Small intestine (tissue), 7 donors: ENCODE data around the gene NDST4. TPM values are rescaled to one million over a fixed set of nuclear protein-coding genes. Genes with fewer than 3 reads are reported as not detected.

Experiments
- DNase-seq, 2 donors: peaks; one replicate each; pipeline versions ENCODE4 v3.0.0 to v3.0.0-alpha.2; 2013
- FAIRE-seq: peaks from 2 replicates; lab custom pipeline; 2012; peaks lifted over from hg19 to GRCh38; lab: Jason Lieb, UNC
- H3K27ac ChIP-seq, 3 donors: one replicate each; pipeline ENCODE4 v1.5.1; 2013; ENCODE audit warnings: low read length in 2 of 3, mild to moderate bottlenecking in 2 of 3, control low read depth in 1 of 3, inconsistent platforms in 1 of 3, low read depth in 1 of 3, moderate library complexity in 1 of 3
- H3K27me3 ChIP-seq, 3 donors: one replicate each; pipeline ENCODE4 v1.6.1; 2013; ENCODE audit warnings: low read length in 3 of 3, inconsistent platforms in 1 of 3; ENCODE audit not compliant: control insufficient read depth in 3 of 3, insufficient read depth in 3 of 3
- H3K36me3 ChIP-seq, 3 donors: one replicate each; pipeline ENCODE4 v1.6.1; 2013; ENCODE audit warnings: low read length in 3 of 3, inconsistent platforms in 1 of 3, low read depth in 1 of 3, mild to moderate bottlenecking in 1 of 3, moderate library complexity in 1 of 3; ENCODE audit not compliant: control insufficient read depth in 3 of 3, insufficient read depth in 2 of 3
- H3K4me1 ChIP-seq, 3 donors: one replicate each; pipeline ENCODE4 v1.6.1; 2013; ENCODE audit warnings: low read length in 2 of 3, inconsistent platforms in 1 of 3, low read depth in 1 of 3, mild to moderate bottlenecking in 1 of 3, moderate library complexity in 1 of 3; ENCODE audit not compliant: control insufficient read depth in 3 of 3, insufficient read depth in 2 of 3
- H3K4me3 ChIP-seq, 3 donors: one replicate each; pipeline ENCODE4 v1.5.1; 2013; ENCODE audit warnings: low read length in 3 of 3, control low read depth in 1 of 3, inconsistent platforms in 1 of 3, low read depth in 1 of 3, mild to moderate bottlenecking in 1 of 3, moderate library complexity in 1 of 3
- H3K9me3 ChIP-seq, 2 donors: one replicate each; pipeline ENCODE4 v1.6.1; 2013; ENCODE audit warnings: low read depth in 1 of 2, low read length in 1 of 2; ENCODE audit not compliant: control insufficient read depth in 2 of 2, insufficient read depth in 1 of 2
- WGBS, 3 donors: extraction: QIAGEN DNeasy Blood & Tissue Kit; methylation state at CpG; one replicate each; pipeline ENCODE4 v1.1.7; 2013; 5-methylcytosine and 5-hydroxymethylcytosine counted together
- polyA plus RNA-seq, 4 donors: library from polyadenylated mRNA; stranded (reverse) in 3 of 4; unstranded in 1 of 4; fragments of 200-250 nt in 3 of 4; fragments of 120-200 nt in 1 of 4; gene quantifications; one replicate each; pipeline versions ENCODE4 v1.2.1 to v1.2.3, GENCODE V29; 2013
- donor health status: healthy with polysubstance abuse.
- donor health status: control.
- donor health status: control.
- donor health status: Bipolar disorder and iron deficiency.
- donor health status: healthy.

NDST4 gene
- polyA plus RNA-seq, 4 donors = 0.46 TPM; not detected in 3

- Histone ChIP-seq H3K4me3 (no peak overlapping the region), H3K4me1 (no peaks in the 10 kb centered on the region), H3K9me3 (no peaks in the 10 kb centered on the region), H3K36me3 (no peaks in the 10 kb centered on the region), H3K27ac (no peak overlapping the region), H3K27me3 (no peaks in the 10 kb centered on the region)
- 51 to 73% (median 73%) methylated on average over 2 of the region's 2 CpGs for WGBS, 3 donors
- FAIRE-seq (no peak), DNase-seq (no peak)
Measured at GRCh38 chr4:115128037-115128436, 14.6 kb upstream of the NDST4 start.

DNA sequence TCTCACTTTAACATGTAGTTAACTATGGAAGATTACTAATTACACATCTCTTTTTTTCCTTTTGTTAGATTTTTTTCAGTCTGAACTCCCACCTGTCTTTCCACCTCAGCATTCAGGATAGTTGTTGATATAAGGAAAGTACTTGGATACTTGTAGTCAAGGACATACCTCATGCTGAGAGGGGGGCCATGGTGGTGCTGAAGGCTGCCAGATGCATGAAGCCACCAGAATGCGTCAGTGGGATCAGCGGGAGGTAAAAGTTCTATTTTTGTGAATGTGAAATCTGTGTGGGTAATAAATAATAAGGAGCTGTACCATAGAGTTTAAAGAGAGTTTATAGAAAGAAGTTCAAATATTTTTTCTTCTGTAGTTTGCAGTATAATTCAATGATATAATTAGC, 13.1 kb upstream of the NDST4 start:
- H3K4me3 ChIP-seq = no peak overlapping the region
- DNase-seq (no peak), FAIRE-seq (no peak)
- H3K9me3 ChIP-seq = no peaks in the 10 kb centered on the region
- no peak overlapping the region for H3K27ac ChIP-seq
- WGBS, 3 donors = 78 to 100% (median 81%) methylated on average over 2 of the region's 2 CpGs
- H3K36me3 ChIP-seq = no peaks in the 10 kb centered on the region
- no peaks in the 10 kb centered on the region for H3K27me3 ChIP-seq
- no peaks in the 10 kb centered on the region for H3K4me1 ChIP-seq

DNA sequence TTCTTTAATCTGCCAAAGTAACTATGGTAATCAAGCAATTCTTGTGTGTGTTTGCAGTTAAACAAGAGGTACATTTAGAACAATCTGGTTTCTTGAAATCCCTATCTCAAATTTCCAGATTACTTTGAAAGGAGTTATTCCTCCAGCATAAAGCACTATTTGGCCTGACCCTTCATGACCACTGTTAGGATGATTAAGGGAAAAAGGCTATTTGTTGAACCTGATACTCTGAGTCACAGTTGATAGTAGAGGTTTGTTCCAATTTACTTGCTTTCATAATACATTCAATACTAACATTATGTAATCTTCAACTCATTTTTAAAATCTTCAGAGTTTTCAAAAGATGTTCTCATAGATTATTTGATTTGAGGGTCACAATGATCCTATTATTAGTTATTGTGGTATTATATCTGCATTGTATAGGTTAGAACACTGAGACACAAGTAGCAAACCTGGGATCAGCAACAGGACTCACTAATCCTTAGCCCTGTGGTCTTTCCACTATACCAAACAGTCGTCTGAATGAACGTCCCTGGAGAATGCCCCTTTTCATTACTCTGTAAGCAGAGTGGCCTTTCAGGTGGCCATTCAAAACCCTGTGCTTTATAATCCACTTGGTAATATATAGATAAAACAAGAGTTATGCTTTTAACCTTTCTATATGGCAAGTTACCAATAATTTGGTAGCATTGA, 8.1 kb upstream of the NDST4 start:
- H3K27ac ChIP-seq = no peak overlapping the region
- FAIRE-seq (no peak), DNase-seq (no peak)
- WGBS, 3 donors = 76 to 85% (median 83%) methylated on average over 2 of the region's 2 CpGs
- no peaks in the 10 kb centered on the region for H3K27me3 ChIP-seq
- H3K36me3 ChIP-seq = no peaks in the 10 kb centered on the region
- H3K4me3 ChIP-seq = no peak overlapping the region
- no peaks in the 10 kb centered on the region for H3K4me1 ChIP-seq
- H3K9me3 ChIP-seq = no peaks in the 10 kb centered on the region

DNA sequence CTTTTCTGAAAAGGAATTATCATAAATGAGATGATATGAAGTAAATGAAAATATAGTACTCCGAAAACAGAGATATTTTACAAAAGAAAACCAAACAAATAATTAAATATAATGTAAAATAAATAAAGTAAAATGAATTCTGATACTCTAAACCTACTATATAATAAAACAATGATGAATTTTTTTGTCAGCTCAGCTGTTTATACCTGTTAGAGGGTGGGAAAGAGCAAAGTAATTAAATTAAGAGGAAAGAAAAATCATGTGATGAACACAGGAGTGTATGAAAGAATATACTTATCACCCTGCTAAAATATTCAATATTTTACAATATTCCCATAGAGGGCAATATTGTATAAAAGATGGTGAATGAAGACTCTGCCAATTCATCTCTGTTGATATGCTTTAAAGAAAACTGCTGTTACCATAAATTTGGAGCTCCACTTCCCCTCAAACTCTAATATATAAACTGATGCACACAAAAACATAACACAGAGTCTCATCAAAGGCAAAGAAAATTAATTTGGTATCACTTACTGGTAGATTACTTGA, 6.5 kb upstream of the NDST4 start:
- Histone ChIP-seq H3K9me3 (no peaks in the 10 kb centered on the region), H3K36me3 (no peaks in the 10 kb centered on the region), H3K4me3 (no peak overlapping the region), H3K4me1 (no peaks in the 10 kb centered on the region), H3K27me3 (no peaks in the 10 kb centered on the region), H3K27ac (no peak overlapping the region)
- DNase-seq (no peak), FAIRE-seq (peak; percentile 75)
- 68 to 84% (median 84%) methylated on average over 1 of the region's 1 CpG for WGBS, 3 donors

DNA sequence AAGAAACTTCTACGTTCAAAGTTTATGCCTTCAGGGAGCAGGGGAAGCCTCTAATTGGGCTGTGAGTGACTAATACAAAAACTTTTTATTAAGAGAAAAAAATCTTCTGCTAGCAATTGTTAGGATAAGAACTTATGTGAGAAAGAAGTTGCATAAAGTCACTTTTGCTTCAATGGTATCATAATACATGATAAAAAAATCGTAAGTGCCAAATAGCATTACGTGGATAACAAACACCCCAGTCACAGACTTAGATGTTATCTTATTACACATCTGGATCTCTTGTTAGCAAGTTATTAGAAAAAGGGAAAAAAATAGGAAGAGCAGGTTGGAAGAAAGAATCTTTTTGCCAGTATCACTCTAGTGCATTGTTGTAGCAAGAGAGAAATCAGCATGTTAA, 4.2 kb upstream of the NDST4 start:
- Histone ChIP-seq H3K9me3 (no peaks in the 10 kb centered on the region), H3K4me3 (no peak overlapping the region), H3K27me3 (no peaks in the 10 kb centered on the region), H3K4me1 (no peaks in the 10 kb centered on the region), H3K36me3 (no peaks in the 10 kb centered on the region), H3K27ac (no peak overlapping the region)
- FAIRE-seq (no peak), DNase-seq (no peak)
- 73 to 80% (median 74%) methylated on average over 3 of the region's 3 CpGs for WGBS, 3 donors

DNA sequence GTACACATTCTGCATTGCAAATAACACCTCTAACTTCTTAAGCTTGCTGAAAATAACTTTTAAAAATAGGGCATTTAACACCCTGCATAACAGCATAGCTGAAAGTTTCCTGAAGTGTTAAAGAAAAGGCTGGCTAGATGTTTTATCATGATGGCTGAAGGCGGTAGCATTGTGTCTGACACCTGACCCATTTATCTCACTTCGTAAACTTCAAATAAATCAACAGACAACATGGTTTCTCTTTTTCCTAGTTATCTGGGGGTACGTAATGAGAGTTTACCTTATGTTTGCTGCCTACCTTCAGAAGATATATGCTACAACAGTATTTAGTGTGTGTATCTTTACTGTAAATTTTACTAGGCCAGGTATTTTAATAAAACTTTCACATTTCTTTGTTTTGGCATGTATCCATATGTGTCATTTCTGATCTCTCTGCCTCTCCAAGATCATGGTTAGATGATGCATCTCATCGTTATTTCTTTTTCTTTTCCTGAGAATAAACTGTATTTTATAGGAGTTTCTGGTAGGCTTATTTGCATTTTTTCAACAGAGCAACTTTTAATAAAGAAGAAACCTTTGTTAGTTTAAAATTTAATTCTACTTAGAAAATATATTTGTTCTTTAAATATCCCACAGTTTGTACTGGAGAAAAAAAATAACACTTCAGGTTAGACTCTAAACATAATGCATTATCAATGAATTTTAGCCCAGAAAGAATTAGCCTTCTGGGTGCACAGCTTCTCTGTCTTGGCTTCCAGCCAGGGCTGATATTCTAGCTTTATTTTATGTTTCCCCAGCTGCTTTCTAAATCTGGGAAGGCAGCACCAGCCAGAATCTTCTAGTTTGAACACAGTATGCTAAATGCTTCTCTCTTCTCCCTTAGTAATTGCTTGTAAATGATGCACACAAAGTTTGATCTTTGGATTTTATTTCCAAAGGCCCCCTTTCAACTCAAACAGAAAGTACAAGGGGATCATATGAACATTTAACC, 2.9 kb downstream of the NDST4 start:
- Histone ChIP-seq H3K27me3 (no peaks in the 10 kb centered on the region), H3K9me3 (no peaks in the 10 kb centered on the region), H3K4me1 (no peaks in the 10 kb centered on the region), H3K27ac (no peak overlapping the region), H3K4me3 (no peak overlapping the region), H3K36me3 (no peaks in the 10 kb centered on the region)
- 61 to 72% (median 68%) methylated on average over 4 of the region's 4 CpGs for WGBS, 3 donors
- DNase-seq = no peak
- no peak for FAIRE-seq

DNA sequence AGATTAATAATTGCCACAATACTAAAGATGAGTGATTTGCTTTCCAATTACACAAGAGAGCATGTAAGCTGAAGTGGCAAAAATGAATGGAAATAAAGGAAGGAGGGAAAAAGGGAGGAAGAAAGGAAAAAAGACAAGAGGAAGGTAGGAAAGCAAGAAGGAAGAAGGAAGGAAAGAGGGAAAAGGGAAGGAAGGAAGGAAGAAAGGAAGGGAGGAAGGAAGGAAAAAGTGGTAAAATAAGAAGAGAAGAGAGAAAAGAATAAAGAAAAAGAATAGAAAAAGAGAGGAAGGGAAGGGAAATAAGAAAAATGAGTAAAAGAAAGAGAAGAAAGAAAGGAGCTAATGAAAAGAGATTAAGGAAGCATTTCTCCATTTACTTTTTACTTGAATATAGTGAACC, 4.6 kb downstream of the NDST4 start:
- H3K36me3 ChIP-seq = no peaks in the 10 kb centered on the region
- FAIRE-seq = no peak
- no peaks in the 10 kb centered on the region for H3K27me3 ChIP-seq
- H3K9me3 ChIP-seq = no peaks in the 10 kb centered on the region
- H3K4me3 ChIP-seq = no peak overlapping the region
- H3K4me1 ChIP-seq = no peaks in the 10 kb centered on the region
- no peak overlapping the region for H3K27ac ChIP-seq
- no peak for DNase-seq

DNA sequence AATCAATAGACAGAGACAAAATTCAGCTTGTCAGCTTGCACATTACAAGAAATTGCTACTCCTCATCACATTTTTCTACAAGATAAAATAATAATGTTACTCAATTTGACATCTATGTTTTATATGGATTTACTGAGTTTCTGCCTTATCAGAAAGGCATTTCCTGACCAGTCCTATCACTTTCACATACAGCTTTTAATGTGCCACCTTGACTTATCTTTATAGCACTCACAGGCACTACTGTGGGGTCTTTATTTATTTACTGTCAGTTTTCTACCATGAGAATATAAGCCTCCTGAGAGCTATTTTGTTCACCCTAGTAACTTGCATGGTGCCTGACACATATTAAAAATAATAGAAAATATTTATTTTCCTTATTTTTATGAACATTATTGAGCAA, 6.0 kb downstream of the NDST4 start:
- no peak overlapping the region for H3K4me3 ChIP-seq
- no peaks in the 10 kb centered on the region for H3K27me3 ChIP-seq
- H3K4me1 ChIP-seq = no peaks in the 10 kb centered on the region
- H3K9me3 ChIP-seq = no peaks in the 10 kb centered on the region
- no peaks in the 10 kb centered on the region for H3K36me3 ChIP-seq
- no peak for FAIRE-seq
- DNase-seq = no peak
- H3K27ac ChIP-seq = no peak overlapping the region
